Measurements from ENCODE around the gene CHST1.

- TF ChIP-seq POLR2A (IDR thresholded peaks at IDR 0.05; ENCODE audit: low read depth, low read length) (no peak), POLR2AphosphoS5 (IDR thresholded peaks at IDR 0.05; ENCODE audit: low read depth, low read length) (no peak), TAF1 (IDR thresholded peaks at IDR 0.05; ENCODE audit: borderline replicate concordance, low read depth, low read length) (no peak)
Observed at GRCh38 chr11:45647786-45648185, 17.6 kb downstream of the CHST1 start.
